NCI-H2107 (cell line): ENCODE data around the gene BSPRY.
"Not testable (repeated sequence)": the region's sequence is repeated elsewhere in the genome, so short reads cannot be mapped to it uniquely, and the experiment has no call there.

ENCODE experiments used
- DNase-seq: peaks from one replicate; lab custom pipeline; 2025; lab: John Stamatoyannopoulos, UW

The BSPRY gene

DNA sequence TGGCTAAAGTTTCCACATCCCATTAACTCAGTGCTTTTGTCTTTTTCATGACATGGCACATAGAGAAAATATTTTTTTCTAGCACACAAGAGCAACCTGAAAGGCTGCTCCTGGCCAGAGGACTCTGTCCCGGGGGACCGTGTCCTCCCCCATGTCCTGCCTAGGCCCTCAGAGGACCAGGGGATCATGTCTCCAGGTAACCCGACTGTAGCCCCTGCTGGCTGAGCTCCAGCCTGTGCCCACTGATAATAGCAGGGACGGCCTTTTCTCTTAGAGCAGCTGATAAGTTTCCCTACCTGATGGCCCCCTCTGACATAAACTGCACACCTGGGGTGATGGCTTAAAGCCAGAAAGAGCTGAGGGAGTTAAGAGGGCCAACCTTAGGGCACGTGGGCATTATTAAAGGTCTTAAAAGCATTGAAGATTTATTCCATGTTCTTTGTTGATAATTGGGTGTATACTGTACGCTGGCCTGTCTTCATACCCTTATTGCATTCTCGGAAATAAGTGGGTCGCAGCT, 21.5 kb downstream of the BSPRY start:
- no peak for DNase-seq

GRCh38 chr9:113372059-113372458, 22.7 kb downstream of the BSPRY start:
- no peak for DNase-seq

GRCh38 chr9:113373256-113373655, 23.9 kb downstream of the BSPRY start:
- no peak for DNase-seq

GRCh38 chr9:113373676-113374392, 24.5 kb downstream of the BSPRY start:
- no peak for DNase-seq

DNA sequence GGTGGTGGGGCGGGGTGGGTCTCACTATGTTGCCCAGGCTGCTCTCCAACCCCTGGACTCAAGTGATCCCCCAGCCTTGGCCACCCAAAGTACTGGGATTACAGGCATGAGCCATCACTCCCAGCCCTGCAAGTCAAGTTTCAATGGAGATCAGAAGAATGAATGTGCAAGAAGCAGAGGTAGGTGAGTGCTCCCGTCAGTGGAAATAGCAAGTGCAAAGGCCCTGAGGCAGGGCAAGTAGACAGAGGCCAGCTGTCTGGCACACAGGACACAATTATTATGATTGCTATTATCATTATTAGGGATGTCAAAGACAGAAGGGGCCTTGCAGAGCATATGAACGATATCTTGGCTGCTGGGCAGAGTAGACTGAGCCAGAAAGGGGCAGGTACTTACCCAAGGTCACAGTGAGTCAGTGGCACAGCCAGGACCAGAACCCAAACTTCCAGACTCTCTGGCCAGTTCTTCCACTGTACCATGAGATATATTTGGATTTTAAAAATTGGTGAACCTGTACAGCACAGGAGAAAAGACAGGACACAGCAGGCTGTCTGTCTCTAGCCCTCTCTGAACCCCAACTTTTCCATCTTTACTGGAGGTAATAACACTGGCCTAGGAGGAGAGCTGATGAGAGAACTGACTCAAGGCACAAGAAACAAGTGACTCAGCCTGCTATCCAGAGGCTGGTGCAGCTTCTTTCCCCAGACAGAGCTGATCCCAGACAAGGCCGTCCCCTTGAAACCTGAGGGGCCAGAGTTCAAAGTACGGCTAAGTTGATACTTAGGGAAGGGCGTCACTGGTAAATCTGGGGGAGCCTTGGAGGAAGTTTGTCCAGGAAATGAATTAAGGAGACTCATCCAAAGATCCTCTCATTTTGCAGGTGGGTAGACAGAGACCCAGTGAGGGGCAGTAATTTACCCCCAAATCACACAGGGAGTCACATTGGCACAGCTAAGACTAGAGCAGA, 26.0 kb downstream of the BSPRY start:
- no peak for DNase-seq

DNA sequence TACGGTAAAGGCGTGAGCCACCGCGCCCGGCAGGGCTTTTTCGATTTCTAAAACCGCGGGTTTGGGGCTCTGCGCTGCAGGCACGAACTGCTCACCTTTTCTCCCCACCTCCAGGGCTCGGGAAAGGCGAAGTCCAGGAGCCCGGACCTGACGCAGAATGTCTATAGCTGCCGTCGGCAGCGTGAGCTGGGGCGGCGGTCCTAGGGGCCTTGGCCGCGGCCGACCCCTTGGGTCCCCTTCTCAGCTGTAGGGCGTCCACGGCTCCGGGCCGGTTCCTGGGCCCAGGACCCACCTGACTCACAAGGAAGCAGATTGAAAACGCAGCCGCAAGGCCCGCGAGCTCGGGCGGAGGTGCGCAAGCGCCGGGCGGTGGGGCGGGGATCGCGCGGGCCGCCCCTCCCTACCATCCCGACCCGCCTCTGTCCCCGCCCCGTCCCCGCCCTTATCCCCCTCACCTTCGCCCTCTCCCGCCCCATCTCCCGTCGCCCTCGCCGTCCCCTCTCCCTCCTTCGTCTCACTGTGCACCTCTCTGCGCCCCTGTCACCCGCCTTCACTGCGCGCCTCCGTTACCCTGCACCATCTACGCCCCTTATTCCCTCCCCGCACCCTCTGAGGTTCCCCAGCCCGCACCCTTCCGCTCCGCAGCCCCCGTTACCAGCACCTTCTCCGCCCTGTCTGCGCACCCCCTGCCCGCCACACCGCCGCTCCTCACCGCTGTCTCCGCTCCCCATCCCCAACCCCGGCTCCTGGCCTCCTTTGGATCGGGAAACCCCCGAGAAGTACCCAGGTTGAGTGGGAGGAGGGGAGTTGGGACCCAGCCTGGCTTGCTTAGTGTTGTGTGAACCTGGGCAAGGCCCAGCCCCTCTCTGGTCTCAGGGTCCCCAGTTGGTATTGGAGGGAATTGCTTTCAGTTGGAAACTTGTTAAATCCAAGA, 27.6 kb downstream of the BSPRY start, which contains the start of gene HDHD3:
Gene HDHD3, minus strand, starts transcription at position 353 of the 934 bp plus-strand sequence. CDS start 2,632 bp downstream, outside the sequence.
- peak; percentile 52 for DNase-seq

DNA sequence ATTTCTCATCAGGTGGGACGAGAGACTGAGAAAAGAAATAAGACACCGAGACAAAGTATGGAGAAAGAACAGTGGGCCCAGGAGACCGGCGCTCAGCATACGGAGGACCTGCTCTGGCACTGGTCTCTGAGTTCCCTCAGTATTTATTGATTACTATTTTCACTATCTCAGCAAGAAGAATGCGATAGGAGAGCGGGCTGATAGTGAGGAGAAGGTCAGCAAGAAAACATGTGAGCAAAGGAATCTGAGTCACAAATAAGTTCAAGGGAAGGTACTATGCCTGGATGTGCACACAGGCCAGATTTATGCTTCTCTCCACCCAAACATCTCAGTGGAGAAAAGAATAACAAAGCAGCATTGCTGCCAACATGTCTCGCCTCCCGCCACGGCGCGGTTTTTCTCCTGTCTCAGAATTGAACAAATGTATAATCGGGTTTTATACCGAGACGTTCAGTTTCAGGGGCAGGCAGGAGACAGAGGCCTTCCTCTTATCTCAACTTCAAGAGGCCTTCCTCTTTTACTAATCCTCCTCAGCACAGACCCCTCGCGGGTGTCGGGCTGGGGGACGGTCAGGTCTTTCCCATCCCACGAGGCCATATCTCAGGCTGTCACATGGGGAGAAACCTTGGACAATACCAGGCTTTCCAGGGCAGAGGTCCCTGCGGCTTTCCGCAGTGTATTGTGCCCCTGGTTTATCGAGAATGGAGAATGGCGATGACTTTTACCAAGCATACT, 29.9 kb downstream of the BSPRY start:
- not testable (repeated sequence) for DNase-seq

GRCh38 chr9:113379829-113380210, 30.5 kb downstream of the BSPRY start:
- not testable (repeated sequence) for DNase-seq

GRCh38 chr9:113380869-113381378, 31.6 kb downstream of the BSPRY start:
- no peak for DNase-seq

DNA sequence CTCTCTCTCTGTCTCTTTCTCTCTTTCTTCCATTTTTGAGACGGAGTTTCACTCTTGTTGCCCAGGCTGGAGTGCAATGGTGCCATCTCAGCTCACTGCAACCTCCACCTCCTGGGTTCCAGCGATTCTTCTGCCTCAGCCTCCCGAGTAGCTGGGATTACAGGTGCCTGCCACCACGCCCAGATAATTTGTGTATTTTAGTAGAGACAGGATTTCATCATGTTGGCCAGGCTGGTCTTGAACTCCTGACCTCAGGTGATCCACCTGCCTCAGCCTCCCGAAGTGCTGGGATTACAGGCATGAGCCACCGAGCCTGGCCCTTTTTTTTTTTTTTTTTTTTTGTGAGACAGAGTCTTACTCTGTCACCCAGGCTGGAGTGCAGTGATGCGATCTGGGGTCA, 32.1 kb downstream of the BSPRY start:
- DNase-seq: not testable (repeated sequence)

DNA sequence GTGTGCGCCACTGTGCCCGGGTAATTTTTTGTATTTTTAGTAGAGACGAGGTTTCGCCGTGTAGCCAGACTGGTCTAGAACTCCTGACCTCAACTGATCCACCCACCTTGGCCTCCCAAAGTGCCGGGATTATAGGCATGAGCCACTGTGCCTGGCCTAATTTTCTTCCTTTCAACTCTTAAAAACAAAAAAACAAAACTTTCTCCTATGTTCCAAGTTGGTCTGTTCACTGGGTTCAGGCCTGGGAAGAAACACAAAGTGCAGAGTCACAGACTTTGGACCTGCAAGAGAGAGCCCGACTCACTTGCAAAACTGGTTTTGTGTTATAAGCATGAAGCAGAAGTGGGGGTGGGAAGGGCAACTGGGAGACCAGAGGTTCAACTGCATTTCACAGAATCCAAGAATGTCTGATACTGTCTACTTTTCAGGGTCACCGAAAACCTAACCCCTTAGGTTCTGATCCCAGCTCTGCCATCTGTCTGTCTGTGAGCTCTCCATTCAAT, 32.6 kb downstream of the BSPRY start:
- DNase-seq: no peak

- DNase-seq: no peak
These were observed 37.4 kb downstream of the BSPRY start for GRCh38 chr9:113386571-113387393.

- no peak for DNase-seq
These were observed 38.4 kb downstream of the BSPRY start for GRCh38 chr9:113387560-113388230.

DNA sequence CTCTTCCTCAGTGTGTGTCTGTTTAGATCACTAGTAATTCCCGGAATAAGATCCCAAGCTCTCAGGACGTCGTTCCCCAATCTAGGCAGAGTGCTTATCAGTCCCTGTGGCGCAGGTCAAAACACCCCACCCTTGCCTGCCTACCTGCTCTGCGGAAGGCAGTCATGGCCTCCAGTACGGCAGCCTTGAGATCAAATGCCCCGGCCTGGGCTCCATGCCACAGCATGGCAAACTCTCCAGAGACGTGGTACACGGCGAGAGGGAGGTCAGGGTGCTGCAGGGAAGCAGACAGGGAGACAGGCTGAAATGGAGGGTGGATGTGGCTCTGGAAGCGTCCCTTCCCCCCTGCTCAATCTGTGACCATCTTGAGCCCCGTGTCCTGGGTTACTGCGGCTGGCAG, 39.5 kb downstream of the BSPRY start:
- no peak for DNase-seq

GRCh38 chr9:113389451-113389850, 40.1 kb downstream of the BSPRY start:
- DNase-seq: no peak

- no peak for DNase-seq
These were observed 41.0 kb downstream of the BSPRY start for GRCh38 chr9:113390192-113390960.

DNA sequence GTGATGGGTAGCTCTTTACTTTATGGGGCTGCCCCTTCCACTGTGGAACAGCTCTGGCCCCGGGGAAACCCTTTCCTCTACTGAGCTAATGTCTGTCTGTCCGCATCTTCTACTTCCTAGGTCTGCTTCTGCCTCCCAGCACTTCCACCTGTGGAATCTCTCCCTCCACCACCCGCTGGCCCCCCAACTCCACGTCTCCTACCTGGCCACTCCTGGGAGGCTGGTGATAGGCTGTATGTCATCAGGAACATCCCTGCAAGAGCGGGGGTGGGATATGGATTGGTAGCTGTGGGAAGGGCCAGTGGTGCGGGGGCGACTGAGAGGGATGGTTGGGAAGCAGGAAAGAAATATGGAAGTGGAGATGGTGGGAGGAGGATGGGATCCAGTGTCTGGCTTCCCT, 42.6 kb downstream of the BSPRY start:
- no peak for DNase-seq

DNA sequence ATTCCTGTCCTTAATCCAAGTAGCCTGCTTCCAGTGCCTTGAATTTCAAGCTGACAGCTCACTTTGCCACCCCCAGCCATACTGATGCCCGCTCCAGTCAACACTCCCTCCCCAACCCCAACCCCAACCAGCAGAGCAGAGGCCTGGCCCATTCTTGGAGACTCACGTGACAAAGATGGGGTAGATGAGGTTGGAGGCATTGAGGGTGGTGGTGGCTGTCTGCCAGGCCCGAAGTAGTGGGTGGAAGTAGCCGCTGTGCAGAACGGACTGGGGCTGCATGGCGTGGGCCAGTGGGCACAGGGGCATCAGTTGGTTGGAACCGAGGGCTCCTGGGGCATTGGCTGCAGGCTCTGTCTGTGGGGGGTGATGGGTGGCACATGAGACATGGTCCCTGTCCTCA, 43.9 kb downstream of the BSPRY start:
- DNase-seq: no peak
